Measurements from ENCODE around the gene NEDD9.

Gene NEDD9

DNA sequence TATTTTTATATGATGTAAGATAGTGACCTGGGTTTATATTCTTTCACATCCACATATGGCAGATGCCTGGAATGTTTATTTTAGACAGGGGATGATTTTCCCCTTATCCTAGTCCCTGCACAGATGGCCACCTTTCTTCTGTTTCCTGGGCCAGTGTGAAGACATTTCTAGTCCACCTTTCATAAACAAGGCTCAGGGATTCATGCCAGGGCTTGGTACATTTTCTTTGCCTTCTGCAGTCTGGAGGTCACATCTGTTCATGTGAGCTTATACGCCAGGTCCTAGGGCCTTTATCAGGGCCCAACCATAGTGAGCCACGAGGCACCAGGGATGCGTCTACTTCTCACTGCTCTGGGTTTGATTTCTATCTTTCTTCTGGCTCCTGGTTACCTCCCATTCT, 82.9 kb downstream of the NEDD9 start:
- no peak overlapping the region for H3K27ac ChIP-seq (ENCODE audit: poor library complexity, severe bottlenecking)
- H3K36me3 ChIP-seq (ENCODE audit: low read depth), result no peaks in the 10 kb centered on the region
- DNase-seq (ENCODE audit: low spot score) (no peak), ATAC-seq (ENCODE audit: low read depth) (no peak)
- TF ChIP-seq, protein P1, sequence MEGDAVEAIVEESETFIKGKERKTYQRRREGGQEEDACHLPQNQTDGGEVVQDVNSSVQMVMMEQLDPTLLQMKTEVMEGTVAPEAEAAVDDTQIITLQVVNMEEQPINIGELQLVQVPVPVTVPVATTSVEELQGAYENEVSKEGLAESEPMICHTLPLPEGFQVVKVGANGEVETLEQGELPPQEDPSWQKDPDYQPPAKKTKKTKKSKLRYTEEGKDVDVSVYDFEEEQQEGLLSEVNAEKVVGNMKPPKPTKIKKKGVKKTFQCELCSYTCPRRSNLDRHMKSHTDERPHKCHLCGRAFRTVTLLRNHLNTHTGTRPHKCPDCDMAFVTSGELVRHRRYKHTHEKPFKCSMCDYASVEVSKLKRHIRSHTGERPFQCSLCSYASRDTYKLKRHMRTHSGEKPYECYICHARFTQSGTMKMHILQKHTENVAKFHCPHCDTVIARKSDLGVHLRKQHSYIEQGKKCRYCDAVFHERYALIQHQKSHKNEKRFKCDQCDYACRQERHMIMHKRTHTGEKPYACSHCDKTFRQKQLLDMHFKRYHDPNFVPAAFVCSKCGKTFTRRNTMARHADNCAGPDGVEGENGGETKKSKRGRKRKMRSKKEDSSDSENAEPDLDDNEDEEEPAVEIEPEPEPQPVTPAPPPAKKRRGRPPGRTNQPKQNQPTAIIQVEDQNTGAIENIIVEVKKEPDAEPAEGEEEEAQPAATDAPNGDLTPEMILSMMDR (IDR thresholded peaks at IDR 0.05; ENCODE audit: poor library complexity, severe bottlenecking), result no peak
- H3K9me3 ChIP-seq (ENCODE audit: severe bottlenecking), result no peaks in the 10 kb centered on the region
- H3K4me1 ChIP-seq (ENCODE audit: insufficient read depth, poor library complexity, severe bottlenecking), result no peaks in the 10 kb centered on the region
- no peak overlapping the region for H3K4me3 ChIP-seq (ENCODE audit: severe bottlenecking)
- H3K27me3 ChIP-seq (ENCODE audit: insufficient read depth, poor library complexity, severe bottlenecking), result no peaks in the 10 kb centered on the region

DNA sequence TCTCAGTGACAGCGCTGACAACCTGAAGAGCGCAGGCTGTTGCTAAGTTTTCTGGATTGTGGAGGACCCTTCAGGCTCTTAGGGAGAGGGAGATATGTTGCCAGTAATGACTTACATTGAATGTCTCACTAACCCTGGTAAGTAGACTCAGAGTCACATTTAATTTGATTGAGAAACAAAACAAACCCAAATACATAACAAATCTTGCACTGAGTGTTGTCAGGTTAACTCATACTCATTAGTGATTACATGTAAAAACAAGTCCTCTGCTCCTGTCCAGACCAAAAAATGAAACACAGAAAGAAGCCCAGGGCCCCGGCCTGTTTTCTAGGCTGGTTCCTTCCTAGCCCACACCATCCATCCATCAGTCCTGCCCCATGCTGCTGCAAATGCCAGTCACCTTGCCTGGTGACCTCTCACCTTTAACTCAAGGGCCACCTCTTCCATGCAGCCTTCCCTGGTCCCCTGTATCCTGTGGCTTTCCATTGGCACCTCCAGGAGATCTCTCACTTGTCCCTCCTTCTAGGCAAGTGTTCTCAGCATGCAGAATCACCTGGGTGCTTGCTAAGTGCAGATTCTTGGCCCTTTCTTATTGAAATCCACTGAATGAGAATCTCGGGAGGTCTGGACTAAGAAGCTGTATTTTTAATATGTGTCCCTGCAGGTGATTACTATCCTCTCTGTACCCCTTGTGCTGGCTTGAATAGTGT, 86.2 kb downstream of the NEDD9 start:
- Histone ChIP-seq H3K4me1 (ENCODE audit: insufficient read depth, poor library complexity, severe bottlenecking) (peaks cover 16% of the 10 kb centered on the region), H3K9me3 (ENCODE audit: severe bottlenecking) (no peaks in the 10 kb centered on the region), H3K4me3 (ENCODE audit: severe bottlenecking) (no peak overlapping the region), H3K36me3 (ENCODE audit: low read depth) (no peaks in the 10 kb centered on the region), H3K27me3 (ENCODE audit: insufficient read depth, poor library complexity, severe bottlenecking) (no peaks in the 10 kb centered on the region), H3K27ac (ENCODE audit: poor library complexity, severe bottlenecking) (no peak overlapping the region)
- ATAC-seq (ENCODE audit: low read depth) (no peak), DNase-seq (ENCODE audit: low spot score) (no peak)
- TF ChIP-seq, protein P1 (IDR thresholded peaks at IDR 0.05; ENCODE audit: poor library complexity, severe bottlenecking), result no peak

DNA sequence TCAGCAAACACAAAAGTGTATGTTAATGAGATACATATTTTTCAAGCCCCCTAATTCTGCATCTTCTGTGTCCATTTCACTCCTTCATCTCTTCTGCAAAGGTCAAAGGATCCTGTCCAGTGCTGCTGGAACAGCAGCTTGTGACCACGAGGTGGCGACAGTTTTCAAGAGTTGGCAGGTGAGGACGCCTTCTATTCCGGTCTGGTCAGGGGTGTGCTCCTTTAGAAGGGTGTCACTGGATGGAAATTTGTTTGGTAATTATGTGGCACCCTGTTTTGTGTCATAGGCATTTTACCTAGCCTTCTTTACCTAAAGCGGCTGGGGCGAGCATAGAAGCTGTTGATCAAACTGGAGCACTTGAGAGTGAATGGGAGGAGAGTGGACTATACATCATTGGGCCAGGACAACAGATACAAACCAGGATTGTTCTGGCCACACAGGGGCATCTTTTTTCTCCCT, 88.0 kb downstream of the NEDD9 start:
- TF ChIP-seq, protein P1 (IDR thresholded peaks at IDR 0.05; ENCODE audit: poor library complexity, severe bottlenecking), result peak; percentile 97
- ATAC-seq (ENCODE audit: low read depth) (peak; percentile 79), DNase-seq (ENCODE audit: low spot score) (no peak)
- no peaks in the 10 kb centered on the region for H3K27me3 ChIP-seq (ENCODE audit: insufficient read depth, poor library complexity, severe bottlenecking)
- no peaks in the 10 kb centered on the region for H3K9me3 ChIP-seq (ENCODE audit: severe bottlenecking)
- H3K36me3 ChIP-seq (ENCODE audit: low read depth), result no peaks in the 10 kb centered on the region
- peak overlapping the region; percentile 67 for H3K27ac ChIP-seq (ENCODE audit: poor library complexity, severe bottlenecking)
- H3K4me1 ChIP-seq (ENCODE audit: insufficient read depth, poor library complexity, severe bottlenecking), result peaks cover 24% of the 10 kb centered on the region
- H3K4me3 ChIP-seq (ENCODE audit: severe bottlenecking), result no peak overlapping the region

DNA sequence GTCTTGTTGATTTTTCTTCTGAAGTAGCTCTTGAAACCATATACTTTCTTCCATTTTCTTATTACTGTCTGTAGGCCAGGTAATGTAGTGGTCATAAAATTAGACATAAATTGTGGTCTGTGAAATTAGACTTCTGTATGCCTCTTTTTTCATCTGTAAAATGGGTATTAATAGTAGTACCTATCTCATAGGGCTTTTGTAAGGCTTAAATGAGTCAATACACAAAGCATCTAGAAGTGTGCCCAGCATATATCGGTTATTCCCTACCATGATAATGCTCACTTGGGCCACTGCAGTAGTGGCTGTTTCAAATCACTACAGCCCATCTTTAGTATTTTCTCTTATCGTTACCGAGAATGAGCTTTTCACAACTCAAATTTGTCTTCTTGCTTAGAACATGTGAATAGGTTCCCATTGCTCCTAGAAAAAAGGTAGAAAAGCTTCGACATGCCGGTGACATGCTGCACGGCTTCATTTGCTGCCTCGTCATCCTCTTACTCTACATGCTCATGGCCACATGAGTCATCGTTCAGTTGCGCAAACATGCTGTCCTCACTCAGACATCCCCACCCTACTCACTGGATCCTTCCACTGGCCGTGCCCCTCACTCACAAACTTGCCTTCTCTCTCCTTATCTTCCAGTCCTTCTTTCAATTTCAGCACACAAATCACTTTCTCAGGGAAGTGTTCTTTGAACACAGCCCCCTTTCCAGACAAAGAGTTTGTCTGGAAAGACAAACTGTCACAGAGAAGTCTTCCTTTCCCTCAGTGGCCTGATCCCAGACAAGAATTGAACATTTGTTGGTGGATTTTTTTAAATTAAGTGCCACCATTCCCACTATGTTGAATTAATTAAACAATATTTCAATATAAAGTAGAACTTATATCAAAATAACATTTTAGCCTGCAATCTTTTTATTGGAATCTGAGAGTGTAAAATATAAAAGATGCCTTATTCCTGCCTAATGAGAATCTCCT, 88.8 kb downstream of the NEDD9 start:
- Histone ChIP-seq H3K4me1 (ENCODE audit: insufficient read depth, poor library complexity, severe bottlenecking) (peaks cover 29% of the 10 kb centered on the region), H3K4me3 (ENCODE audit: severe bottlenecking) (no peak overlapping the region)

More for the DNA sequence above, 88.8 kb downstream of the NEDD9 start:
- H3K36me3 ChIP-seq (ENCODE audit: low read depth), result no peaks in the 10 kb centered on the region
- H3K27ac ChIP-seq (ENCODE audit: poor library complexity, severe bottlenecking), result peak overlapping the region; percentile 67
- ATAC-seq (ENCODE audit: low read depth), result peak; percentile 72
- peak; percentile 94 for DNase-seq (ENCODE audit: low spot score)
- no peaks in the 10 kb centered on the region for H3K9me3 ChIP-seq (ENCODE audit: severe bottlenecking)
- H3K27me3 ChIP-seq (ENCODE audit: insufficient read depth, poor library complexity, severe bottlenecking), result no peaks in the 10 kb centered on the region
- TF ChIP-seq, protein P1 (IDR thresholded peaks at IDR 0.05; ENCODE audit: poor library complexity, severe bottlenecking), result no peak
